Inferior parietal cortex (tissue), 1 donor: ENCODE measurements around the gene CDC42EP1.
A peak's percentile ranks its signal among the peaks of the same experiment; 100 is the strongest.
"Not testable (repeated sequence)": the region's sequence is repeated elsewhere in the genome, so short reads cannot be mapped to it uniquely, and the experiment has no call there.

ENCODE experiments used
- DNase-seq: peaks from one replicate; pipeline ENCODE4 v3.0.0-alpha.2; 2016; ENCODE audit errors: extremely low spot score

CDC42EP1 gene

DNA sequence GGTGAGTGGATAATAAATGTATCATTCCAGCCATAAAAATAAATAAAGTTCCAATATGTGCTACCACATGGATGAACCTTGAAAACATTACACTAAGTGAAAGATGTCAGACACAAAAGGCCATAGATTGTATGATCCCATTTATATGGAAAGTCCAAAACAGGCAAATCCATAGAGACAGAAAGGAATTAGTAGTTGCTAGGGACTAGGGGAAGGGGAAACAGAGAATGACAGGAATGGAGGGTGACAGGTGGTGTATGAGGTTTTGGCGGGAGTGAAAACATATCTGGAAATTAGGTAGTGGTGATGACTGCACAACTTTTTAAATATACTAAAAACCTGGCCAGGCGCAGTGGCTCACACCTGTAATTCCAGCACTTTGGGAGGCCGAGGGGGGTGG is 25.8 kb upstream of the CDC42EP1 start:
- DNase-seq = no peak

DNA sequence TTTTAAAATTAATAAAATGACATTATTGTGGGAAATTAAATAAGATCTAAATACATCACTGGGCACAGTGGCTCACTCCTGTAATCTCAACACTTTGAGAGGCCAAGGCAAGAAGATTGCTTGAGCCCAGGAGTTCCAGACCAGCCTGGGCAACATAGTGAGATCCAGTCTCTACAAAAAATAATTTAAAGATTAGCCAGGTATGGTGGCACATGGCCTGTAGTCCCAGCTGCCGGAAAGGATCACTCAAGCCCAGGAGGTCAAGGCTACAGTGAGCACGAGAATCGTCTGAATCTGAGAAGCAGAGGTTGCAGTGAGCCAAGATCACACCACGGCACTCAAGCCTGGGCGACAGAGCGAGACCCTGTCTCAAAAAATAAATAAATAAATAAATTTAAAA is 25.1 kb upstream of the CDC42EP1 start:
- no peak for DNase-seq

DNA sequence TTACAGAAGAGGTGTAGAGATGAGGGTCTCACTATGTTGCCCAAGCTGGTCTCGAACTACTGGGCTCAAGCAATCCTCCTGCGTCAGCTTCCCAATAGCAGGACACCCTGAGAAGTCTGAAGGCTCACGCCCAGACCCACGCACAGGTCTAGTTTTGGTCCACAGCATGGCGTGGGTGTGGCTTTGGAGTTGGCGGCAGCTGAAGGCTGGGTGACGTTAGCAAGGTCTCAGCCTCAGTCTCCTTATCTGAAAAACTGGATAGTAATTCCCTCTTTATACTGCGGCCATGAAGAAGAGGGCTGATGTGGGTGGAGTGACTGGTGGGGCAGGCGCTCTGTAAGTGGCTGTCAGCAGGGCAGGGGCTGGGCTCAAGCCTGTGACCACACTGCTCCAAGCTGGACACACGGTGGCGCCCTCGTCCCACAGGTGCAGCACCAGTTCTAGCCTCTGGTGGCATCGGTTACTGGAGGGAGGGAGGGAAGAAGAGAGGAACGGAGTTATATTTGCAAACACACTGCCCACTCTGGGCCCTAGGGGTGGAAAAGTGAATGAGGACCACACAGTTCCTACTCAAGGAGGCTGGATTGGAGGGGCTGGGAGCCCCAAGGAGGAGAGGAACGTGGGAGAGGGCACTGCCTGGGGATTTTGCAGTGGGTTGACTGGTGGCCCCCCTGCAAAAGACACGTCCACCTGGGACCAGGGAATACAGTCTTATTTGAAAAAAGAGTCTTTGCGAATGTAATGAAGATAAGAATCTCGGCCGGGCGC is 21.5 kb upstream of the CDC42EP1 start:
- peak; percentile 86 for DNase-seq

DNA sequence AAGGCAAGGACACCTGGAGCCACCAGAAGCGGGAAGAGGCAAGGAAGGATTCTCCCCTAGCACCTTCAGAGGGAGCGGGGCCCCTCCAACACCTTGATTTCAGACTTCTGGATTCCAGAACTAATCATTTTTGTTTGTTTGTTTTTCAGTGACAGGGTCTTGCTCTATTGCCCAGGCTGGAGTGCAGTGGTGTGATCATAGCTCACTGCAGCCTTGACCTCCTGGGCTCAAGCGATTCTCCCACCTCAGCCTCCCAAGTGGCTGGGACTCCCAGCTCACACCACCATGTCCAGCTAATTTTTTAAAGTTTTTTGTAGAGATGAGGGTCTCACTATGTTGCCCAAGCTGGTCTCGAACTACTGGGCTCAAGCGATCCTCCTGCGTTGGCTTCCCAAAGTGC is 20.5 kb upstream of the CDC42EP1 start:
- not testable (repeated sequence) for DNase-seq

- DNase-seq = not testable (repeated sequence)
Observed at GRCh38 chr22:37542416-37542815, 17.9 kb upstream of the CDC42EP1 start.

DNA sequence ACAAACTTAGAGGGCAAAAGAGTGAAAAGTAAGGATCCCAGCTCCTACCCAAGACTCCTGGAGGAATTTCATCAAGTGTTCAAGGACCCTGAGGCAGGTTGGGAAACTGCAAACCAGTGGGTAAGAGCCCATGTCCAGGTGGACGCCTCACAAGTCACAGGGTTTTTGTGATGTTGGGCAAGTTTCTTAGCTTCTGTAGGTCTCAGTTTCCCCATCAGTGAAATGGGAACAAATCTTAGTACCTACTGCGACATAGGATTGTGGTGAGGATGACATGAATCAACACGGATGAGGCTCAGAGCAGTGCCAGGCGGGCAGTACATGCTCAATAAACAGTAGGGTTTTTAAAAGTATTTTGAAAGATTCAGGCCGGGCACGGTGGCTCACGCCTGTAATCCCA is 17.3 kb upstream of the CDC42EP1 start:
- DNase-seq = no peak

DNA sequence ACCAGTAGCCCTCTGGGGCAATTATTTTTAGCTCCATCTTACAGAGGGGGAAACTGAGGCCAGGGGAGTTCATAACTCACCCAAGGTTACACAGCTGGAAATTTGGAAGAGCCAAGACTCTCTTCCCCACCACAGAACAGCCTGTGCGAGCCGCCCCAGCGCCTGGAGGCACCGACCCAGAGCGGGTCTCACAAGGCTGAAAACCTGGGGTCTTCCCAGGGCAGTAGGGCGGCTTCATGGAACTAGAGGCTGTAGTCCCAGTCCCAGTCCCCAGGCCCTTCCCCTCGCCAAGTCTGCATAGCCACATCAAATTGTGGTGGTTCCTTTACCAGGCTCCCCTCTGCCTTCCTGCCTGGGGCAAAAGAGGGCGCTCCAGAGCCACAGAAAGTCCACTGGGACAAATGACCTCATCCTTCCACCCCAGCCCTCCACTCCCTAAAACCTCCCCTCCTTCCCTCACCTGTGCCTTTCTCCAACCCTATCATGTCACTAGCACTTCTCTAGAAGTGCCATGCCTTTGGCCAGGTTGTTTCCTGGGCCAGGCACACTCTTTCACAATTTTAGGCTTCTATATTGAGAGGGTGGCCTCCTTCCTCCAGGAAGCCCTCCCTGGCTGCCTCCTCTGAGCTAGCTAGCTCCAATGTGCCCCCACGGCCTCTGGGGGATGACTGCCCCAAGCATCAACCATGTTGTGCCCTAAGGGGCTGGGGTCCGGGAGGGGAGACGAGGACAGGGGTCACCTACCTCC is 15.2 kb upstream of the CDC42EP1 start:
- DNase-seq = no peak

GRCh38 chr22:37545703-37546436 is 14.4 kb upstream of the CDC42EP1 start:
- no peak for DNase-seq

DNA sequence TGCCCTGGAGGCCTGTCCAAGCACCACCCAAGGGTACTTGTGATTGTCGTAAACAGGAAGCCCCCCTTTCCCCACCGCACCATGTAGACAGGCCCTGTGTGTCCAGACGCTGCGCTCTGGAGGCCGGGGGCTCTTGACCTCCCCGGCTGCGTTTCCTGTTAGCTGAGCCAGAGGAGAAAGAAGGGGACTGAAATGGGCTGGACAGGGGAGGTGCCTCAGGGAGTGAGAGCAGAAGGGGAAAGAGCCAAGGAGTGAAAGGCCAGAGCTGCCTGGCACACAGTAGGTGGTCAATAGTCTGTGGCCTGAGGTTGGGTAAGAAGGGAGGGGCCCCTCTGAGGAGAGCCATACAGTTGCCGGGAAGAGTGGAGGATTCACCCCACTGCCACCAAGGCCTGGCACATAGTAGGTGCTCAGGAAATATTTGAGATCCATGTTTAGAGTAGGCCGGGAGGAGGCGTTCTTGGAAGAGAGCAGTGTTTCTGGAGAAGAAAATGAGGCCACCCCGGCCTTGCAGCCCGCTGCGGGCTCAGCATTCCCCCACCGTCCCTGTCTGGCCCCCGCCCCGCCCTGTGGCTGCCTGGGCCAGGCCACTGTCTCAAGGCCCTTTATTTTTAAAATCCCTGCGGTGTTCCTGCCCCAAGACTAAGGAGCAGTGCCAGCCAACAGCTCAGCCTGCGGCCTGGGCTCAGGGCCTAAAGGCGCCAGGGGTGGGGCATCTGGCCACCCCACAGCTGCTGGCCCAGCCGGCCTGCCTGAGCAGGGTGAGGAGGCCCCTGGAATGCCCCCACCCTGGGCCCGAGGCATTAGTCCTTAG is 13.6 kb upstream of the CDC42EP1 start:
- no peak for DNase-seq

- DNase-seq = no peak
Observed at GRCh38 chr22:37547251-37547741, 13.0 kb upstream of the CDC42EP1 start.

- DNase-seq = peak; percentile 73
Observed at GRCh38 chr22:37549704-37550059, 10.6 kb upstream of the CDC42EP1 start.

- DNase-seq = not testable (repeated sequence)
Observed at GRCh38 chr22:37550921-37551320, 9.4 kb upstream of the CDC42EP1 start.

- DNase-seq = no peak
Observed at GRCh38 chr22:37551981-37552380, 8.3 kb upstream of the CDC42EP1 start.

GRCh38 chr22:37552524-37553163 is 7.6 kb upstream of the CDC42EP1 start:
- no peak for DNase-seq

DNA sequence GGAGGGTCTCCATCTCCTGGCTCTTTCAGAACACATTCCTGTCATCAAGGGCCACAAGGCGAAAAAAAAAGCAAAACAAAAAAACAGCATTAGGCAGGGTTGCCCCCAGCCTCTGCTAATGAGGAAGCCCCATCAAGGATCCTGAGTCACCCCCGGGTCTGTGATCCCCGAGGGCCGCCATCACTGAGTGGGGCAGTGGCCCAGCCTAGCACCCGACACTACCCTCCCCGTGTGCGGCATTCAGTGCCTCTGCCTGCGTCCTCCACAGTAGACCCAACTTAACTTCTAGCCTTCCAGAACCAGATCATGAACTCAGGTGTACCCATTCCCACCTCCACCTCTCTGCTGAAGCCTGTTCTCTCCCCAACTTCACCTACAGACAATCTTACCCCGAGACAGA is 6.6 kb upstream of the CDC42EP1 start:
- DNase-seq = no peak

GRCh38 chr22:37555029-37555428 is 5.3 kb upstream of the CDC42EP1 start:
- no peak for DNase-seq

GRCh38 chr22:37556710-37557109 is 3.6 kb upstream of the CDC42EP1 start:
- no peak for DNase-seq

GRCh38 chr22:37557321-37558001 is 2.8 kb upstream of the CDC42EP1 start:
- DNase-seq = no peak

DNA sequence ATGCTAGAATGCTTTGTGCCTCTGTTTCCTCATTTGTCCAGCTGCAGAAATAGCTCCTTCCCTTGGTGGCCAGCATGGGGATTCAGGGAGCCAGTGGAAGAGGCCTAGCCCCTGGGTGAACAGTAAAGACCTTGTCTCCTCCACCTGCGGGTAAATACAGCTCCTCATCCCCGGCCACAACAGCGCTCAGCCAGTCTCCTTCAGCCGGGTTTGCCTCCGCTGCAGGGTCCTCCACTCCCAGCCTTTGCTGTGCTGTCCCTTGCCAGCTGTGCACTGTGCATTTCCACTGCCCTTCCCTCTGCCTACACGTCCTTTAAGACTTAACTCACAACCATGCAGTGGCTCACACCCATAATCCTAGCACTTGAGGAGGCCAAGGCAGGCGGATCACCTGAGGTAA is 1.5 kb upstream of the CDC42EP1 start:
- no peak for DNase-seq

- DNase-seq = no peak
Observed at GRCh38 chr22:37559521-37559900, 769 bp upstream of the CDC42EP1 start.
